Stimulated activated naive B cell treated with anti-CD40 and anti-IgM and Interleukin-4, amounts not matched to agents 10 μg/mL and 1 μg/mL and 100 μg/mL, for 72 hours (primary cell): ENCODE data around the gene DYNC1I1.

ENCODE experiments used
- ATAC-seq, 2 donors: fragments of 150-1000 bp; cut with Tn5 transposase; replicated peaks; 2 replicates each; pipeline ENCODE4 v1.10.0; 2021; ENCODE audit warnings: moderate library complexity in 1 of 2
- DNase-seq: peaks from one replicate; pipeline ENCODE4 v3.0.0; 2021
- H3K27ac Mint-ChIP-seq: one replicate; pipeline ENCODE4 v1.8.0; 2022; ENCODE audit warnings: mild to moderate bottlenecking, mixed read lengths
- H3K27me3 Mint-ChIP-seq, 2 donors: one replicate each; pipeline ENCODE4 v1.8.0; 2022; ENCODE audit warnings: mixed read lengths in 2 of 2
- H3K36me3 Mint-ChIP-seq, 2 donors: one replicate each; pipeline ENCODE4 v1.8.0; 2022; ENCODE audit warnings: mixed read lengths in 2 of 2, mild to moderate bottlenecking in 1 of 2
- H3K4me1 Mint-ChIP-seq, 2 donors: one replicate each; pipeline ENCODE4 v1.8.0; 2022; ENCODE audit warnings: mixed read lengths in 2 of 2, mild to moderate bottlenecking in 1 of 2
- H3K4me3 Mint-ChIP-seq, 2 donors: one replicate each; pipeline ENCODE4 v1.8.0; 2022; ENCODE audit warnings: mild to moderate bottlenecking in 2 of 2, mixed read lengths in 2 of 2, moderate library complexity in 1 of 2
- H3K9me3 Mint-ChIP-seq, 2 donors: one replicate each; pipeline ENCODE4 v1.8.0; 2022; ENCODE audit warnings: mixed read lengths in 2 of 2, mild to moderate bottlenecking in 1 of 2

The DYNC1I1 gene

GRCh38 chr7:95804052-95804451 lies 31.7 kb downstream of the DYNC1I1 start:
- H3K27me3 Mint-ChIP-seq = peaks cover 20 to 26% of the 10 kb centered on the region in 2 donors
- DNase-seq (no peak), ATAC-seq (no peak)
- no peak overlapping the region for H3K27ac Mint-ChIP-seq
- H3K36me3 Mint-ChIP-seq = no peaks in the 10 kb centered on the region
- no peaks in the 10 kb centered on the region for H3K4me1 Mint-ChIP-seq
- no peaks in the 10 kb centered on the region for H3K9me3 Mint-ChIP-seq
- no peak overlapping the region for H3K4me3 Mint-ChIP-seq

GRCh38 chr7:95805909-95806308 lies 33.6 kb downstream of the DYNC1I1 start:
- H3K9me3 Mint-ChIP-seq = no peaks in the 10 kb centered on the region
- ATAC-seq = no peak
- no peak overlapping the region for H3K27ac Mint-ChIP-seq
- DNase-seq = no peak
- H3K36me3 Mint-ChIP-seq = no peaks in the 10 kb centered on the region
- H3K27me3 Mint-ChIP-seq = peaks cover 15 to 18% of the 10 kb centered on the region in 2 donors
- H3K4me1 Mint-ChIP-seq = no peaks in the 10 kb centered on the region
- H3K4me3 Mint-ChIP-seq = no peak overlapping the region

GRCh38 chr7:95808396-95808795 lies 36.0 kb downstream of the DYNC1I1 start:
- Mint-ChIP-seq H3K27ac (no peak overlapping the region), H3K36me3 (no peaks in the 10 kb centered on the region), H3K27me3 (peaks cover 5 to 10% of the 10 kb centered on the region in 2 donors), H3K9me3 (no peaks in the 10 kb centered on the region), H3K4me1 (no peaks in the 10 kb centered on the region), H3K4me3 (no peak overlapping the region)
- no peak for ATAC-seq
- no peak for DNase-seq

- Mint-ChIP-seq H3K27me3 (peaks cover 5 to 6% of the 10 kb centered on the region in 2 donors), H3K27ac (no peak overlapping the region), H3K36me3 (no peaks in the 10 kb centered on the region), H3K9me3 (no peaks in the 10 kb centered on the region), H3K4me3 (no peak overlapping the region), H3K4me1 (no peaks in the 10 kb centered on the region)
- no peak for ATAC-seq
- DNase-seq = no peak
These were observed 39.6 kb downstream of the DYNC1I1 start for GRCh38 chr7:95811846-95812445.

- H3K9me3 Mint-ChIP-seq = no peaks in the 10 kb centered on the region
- ATAC-seq (no peak), DNase-seq (no peak)
- no peaks in the 10 kb centered on the region for H3K4me1 Mint-ChIP-seq
- H3K4me3 Mint-ChIP-seq = no peak overlapping the region
- H3K27ac Mint-ChIP-seq = no peak overlapping the region
- H3K36me3 Mint-ChIP-seq = no peaks in the 10 kb centered on the region
- peaks cover 0 to 3% of the 10 kb centered on the region in 2 donors for H3K27me3 Mint-ChIP-seq
These were observed 42.4 kb downstream of the DYNC1I1 start for GRCh38 chr7:95814721-95815120.

GRCh38 chr7:95817866-95818640 lies 45.7 kb downstream of the DYNC1I1 start:
- no peak for DNase-seq
- Mint-ChIP-seq H3K4me1 (no peaks in the 10 kb centered on the region), H3K27ac (peak overlapping the region; percentile 31), H3K4me3 (no peak overlapping the region), H3K36me3 (no peaks in the 10 kb centered on the region), H3K9me3 (no peaks in the 10 kb centered on the region), H3K27me3 (peaks cover 0 to 3% of the 10 kb centered on the region in 2 donors)
- ATAC-seq = no peak

- peaks cover 0 to 3% of the 10 kb centered on the region in 2 donors for H3K27me3 Mint-ChIP-seq
- no peaks in the 10 kb centered on the region for H3K4me1 Mint-ChIP-seq
- no peak overlapping the region for H3K27ac Mint-ChIP-seq
- ATAC-seq = no peak
- H3K9me3 Mint-ChIP-seq = no peaks in the 10 kb centered on the region
- no peak overlapping the region for H3K4me3 Mint-ChIP-seq
- no peaks in the 10 kb centered on the region for H3K36me3 Mint-ChIP-seq
- no peak for DNase-seq
These were observed 48.4 kb downstream of the DYNC1I1 start for GRCh38 chr7:95820778-95821177.

GRCh38 chr7:95822717-95823116 lies 50.4 kb downstream of the DYNC1I1 start:
- no peak overlapping the region for H3K27ac Mint-ChIP-seq
- DNase-seq (no peak), ATAC-seq (no peak)
- no peaks in the 10 kb centered on the region for H3K36me3 Mint-ChIP-seq
- H3K4me3 Mint-ChIP-seq = no peak overlapping the region
- no peaks in the 10 kb centered on the region for H3K4me1 Mint-ChIP-seq
- no peaks in the 10 kb centered on the region for H3K9me3 Mint-ChIP-seq
- peaks cover 0 to 6% of the 10 kb centered on the region in 2 donors for H3K27me3 Mint-ChIP-seq

GRCh38 chr7:95824616-95825015 lies 52.3 kb downstream of the DYNC1I1 start:
- ATAC-seq = no peak
- Mint-ChIP-seq H3K27me3 (peaks cover 0 to 4% of the 10 kb centered on the region in 2 donors), H3K36me3 (no peaks in the 10 kb centered on the region), H3K27ac (no peak overlapping the region), H3K4me3 (no peak overlapping the region), H3K4me1 (no peaks in the 10 kb centered on the region), H3K9me3 (no peaks in the 10 kb centered on the region)
- DNase-seq = no peak

- H3K36me3 Mint-ChIP-seq = no peaks in the 10 kb centered on the region
- no peaks in the 10 kb centered on the region for H3K4me1 Mint-ChIP-seq
- ATAC-seq (no peak), DNase-seq (no peak)
- no peak overlapping the region for H3K27ac Mint-ChIP-seq
- H3K9me3 Mint-ChIP-seq = no peaks in the 10 kb centered on the region
- no peak overlapping the region for H3K4me3 Mint-ChIP-seq
- H3K27me3 Mint-ChIP-seq = peaks cover 0 to 4% of the 10 kb centered on the region in 2 donors
These were observed 56.8 kb downstream of the DYNC1I1 start for GRCh38 chr7:95828824-95829790.

- peaks cover 6 to 11% of the 10 kb centered on the region in 2 donors for H3K9me3 Mint-ChIP-seq
- H3K27me3 Mint-ChIP-seq = peaks cover 14 to 18% of the 10 kb centered on the region in 2 donors
- peaks cover 0 to 1% of the 10 kb centered on the region in 2 donors for H3K36me3 Mint-ChIP-seq
- no peaks in the 10 kb centered on the region for H3K4me1 Mint-ChIP-seq
- no peak overlapping the region for H3K27ac Mint-ChIP-seq
- ATAC-seq (peak; percentile 50 to 57), DNase-seq (no peak)
- H3K4me3 Mint-ChIP-seq = no peak overlapping the region
These were observed 68.9 kb downstream of the DYNC1I1 start for GRCh38 chr7:95840953-95841950.

- peaks cover 7 to 11% of the 10 kb centered on the region in 2 donors for H3K27me3 Mint-ChIP-seq
- no peak overlapping the region for H3K4me3 Mint-ChIP-seq
- H3K27ac Mint-ChIP-seq = no peak overlapping the region
- peaks cover 5 to 6% of the 10 kb centered on the region in 2 donors for H3K9me3 Mint-ChIP-seq
- no peaks in the 10 kb centered on the region for H3K36me3 Mint-ChIP-seq
- H3K4me1 Mint-ChIP-seq = no peaks in the 10 kb centered on the region
- ATAC-seq (no peak), DNase-seq (no peak)
These were observed 70.9 kb downstream of the DYNC1I1 start for GRCh38 chr7:95843286-95843685.

- Mint-ChIP-seq H3K4me1 (no peaks in the 10 kb centered on the region), H3K36me3 (no peaks in the 10 kb centered on the region), H3K9me3 (peaks cover 5% of the 10 kb centered on the region in 2 donors), H3K4me3 (no peak overlapping the region), H3K27ac (no peak overlapping the region), H3K27me3 (peaks cover 7 to 8% of the 10 kb centered on the region in 2 donors)
- ATAC-seq (no peak), DNase-seq (no peak)
These were observed 72.7 kb downstream of the DYNC1I1 start for GRCh38 chr7:95845007-95845406.
